OCI-LY7 (cell line): ENCODE results near the gene RNF115.

Source experiments
- EZH2phosphoT487 ChIP-seq: fragments of 200-600 bp; sonication (generic); IDR thresholded peaks from 2 replicates; pipeline ENCODE4 v1.6.1; 2018; ENCODE audit warnings: low read depth, borderline replicate concordance, mild to moderate bottlenecking, mixed run types, antibody characterized with exemption, low read length, moderate library complexity, mixed read lengths
- TF ChIP-seq, protein P1 (sequence below): fragments of 200-600 bp; sonication (generic); conservative IDR thresholded peaks from 2 replicates; pipeline ENCODE4 v1.5.1; 2014; ENCODE audit warnings: mild to moderate bottlenecking, antibody characterized with exemption, low read length, moderate library complexity, mixed read lengths

DNA sequence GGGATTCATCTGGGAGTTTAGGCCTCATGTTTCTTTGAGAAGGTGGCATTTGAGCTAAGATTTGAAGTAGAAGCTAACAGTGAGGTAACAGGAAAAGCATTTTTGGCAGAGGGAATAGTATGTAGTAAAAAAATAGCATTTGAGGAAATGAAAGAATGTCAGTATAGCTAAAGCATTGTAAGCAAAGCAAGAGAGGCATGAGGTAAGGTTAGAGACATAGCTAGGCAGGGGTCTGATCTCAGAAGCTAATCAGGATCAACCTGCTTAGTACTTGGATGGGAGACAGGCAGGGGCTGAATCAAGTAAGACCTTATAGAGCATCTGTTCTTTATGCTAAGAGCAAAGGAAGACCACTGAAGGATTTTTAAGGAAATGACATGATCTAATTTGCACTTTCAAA lies 4.1 kb upstream of the RNF115 start:
- TF ChIP-seq, protein P1, sequence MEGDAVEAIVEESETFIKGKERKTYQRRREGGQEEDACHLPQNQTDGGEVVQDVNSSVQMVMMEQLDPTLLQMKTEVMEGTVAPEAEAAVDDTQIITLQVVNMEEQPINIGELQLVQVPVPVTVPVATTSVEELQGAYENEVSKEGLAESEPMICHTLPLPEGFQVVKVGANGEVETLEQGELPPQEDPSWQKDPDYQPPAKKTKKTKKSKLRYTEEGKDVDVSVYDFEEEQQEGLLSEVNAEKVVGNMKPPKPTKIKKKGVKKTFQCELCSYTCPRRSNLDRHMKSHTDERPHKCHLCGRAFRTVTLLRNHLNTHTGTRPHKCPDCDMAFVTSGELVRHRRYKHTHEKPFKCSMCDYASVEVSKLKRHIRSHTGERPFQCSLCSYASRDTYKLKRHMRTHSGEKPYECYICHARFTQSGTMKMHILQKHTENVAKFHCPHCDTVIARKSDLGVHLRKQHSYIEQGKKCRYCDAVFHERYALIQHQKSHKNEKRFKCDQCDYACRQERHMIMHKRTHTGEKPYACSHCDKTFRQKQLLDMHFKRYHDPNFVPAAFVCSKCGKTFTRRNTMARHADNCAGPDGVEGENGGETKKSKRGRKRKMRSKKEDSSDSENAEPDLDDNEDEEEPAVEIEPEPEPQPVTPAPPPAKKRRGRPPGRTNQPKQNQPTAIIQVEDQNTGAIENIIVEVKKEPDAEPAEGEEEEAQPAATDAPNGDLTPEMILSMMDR, result no peak
- TF ChIP-seq EZH2phosphoT487, result no peak
